Activated T-helper 1 cell treated with anti-CD3 and anti-CD28 coated beads, Interleukin-12 subunit alpha, Interleukin-12 subunit beta, Interleukin-2, Interleukin-4 antibody, amounts not matched to agents 30 ng/mL and 10 ng/mL and 1 ng/mL, durations not matched to agents 14 hours and 24 hours and 36 hours (primary cell): ENCODE results near the gene IQSEC2. TPM values are rescaled to one million over a fixed set of nuclear protein-coding genes. Genes with fewer than 3 reads are reported as not detected.

Experiments
- DNase-seq: peaks from one replicate; pipeline ENCODE4 v3.0.0; 2021; ENCODE audit warnings: low spot score
- H3K27ac Mint-ChIP-seq: one replicate; pipeline ENCODE4 v1.8.0; 2021; ENCODE audit warnings: mild to moderate bottlenecking, mixed read lengths
- H3K27me3 Mint-ChIP-seq: one replicate; pipeline ENCODE4 v1.8.0; 2022; ENCODE audit warnings: mild to moderate bottlenecking, moderate library complexity, mixed read lengths; ENCODE audit not compliant: insufficient read depth
- H3K36me3 Mint-ChIP-seq: one replicate; pipeline ENCODE4 v1.8.0; 2021; ENCODE audit warnings: low read depth, mixed read lengths
- H3K4me1 Mint-ChIP-seq: one replicate; pipeline ENCODE4 v1.8.0; 2021; ENCODE audit warnings: low read depth, mixed read lengths
- H3K4me3 Mint-ChIP-seq: one replicate; pipeline ENCODE4 v1.8.0; 2021; ENCODE audit warnings: mild to moderate bottlenecking, moderate library complexity, mixed read lengths
- H3K9me3 Mint-ChIP-seq: one replicate; pipeline ENCODE4 v1.8.0; 2021; ENCODE audit warnings: mixed read lengths
- intact Hi-C: fragments of 100-400 bp; cut with micrococcal nuclease; formaldehyde crosslinking; loops from one replicate; pipeline ENCODE4 v1.15.1; 2024
- total RNA-seq: library from RNA; stranded (reverse); gene quantifications from 2 replicates; pipeline ENCODE4 v1.2.3, GENCODE V29; 2022

Gene IQSEC2
- total RNA-seq, 1 donor from 2014 or later, result 0.26 TPM

DNA sequence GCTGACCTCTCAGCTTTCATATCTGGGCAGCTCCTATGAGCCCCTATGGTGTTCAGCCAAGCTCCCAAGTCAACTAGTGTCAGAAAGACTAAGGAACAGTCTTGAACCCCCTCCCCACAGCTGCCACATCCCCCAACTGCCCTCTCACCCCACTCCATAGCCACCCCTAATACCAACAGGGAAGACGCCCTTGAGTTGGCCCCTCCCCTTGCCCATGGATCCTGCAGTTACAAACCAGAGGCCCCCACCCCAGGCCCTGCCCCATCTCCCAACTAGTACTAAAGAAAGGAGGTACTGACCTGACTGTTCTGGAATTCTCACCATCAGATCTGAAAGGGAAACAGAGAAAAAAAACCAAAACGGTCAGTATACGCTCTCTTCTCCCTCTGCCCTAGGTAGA, 10.2 kb upstream of the IQSEC2 start:
- Mint-ChIP-seq H3K4me1 (peaks cover 17% of the 10 kb centered on the region), H3K27me3 (no peaks in the 10 kb centered on the region), H3K27ac (no peak overlapping the region), H3K36me3 (no peaks in the 10 kb centered on the region), H3K4me3 (no peak overlapping the region), H3K9me3 (no peaks in the 10 kb centered on the region)
- DNase-seq, result no peak
- intact Hi-C loops, result no loop called here

DNA sequence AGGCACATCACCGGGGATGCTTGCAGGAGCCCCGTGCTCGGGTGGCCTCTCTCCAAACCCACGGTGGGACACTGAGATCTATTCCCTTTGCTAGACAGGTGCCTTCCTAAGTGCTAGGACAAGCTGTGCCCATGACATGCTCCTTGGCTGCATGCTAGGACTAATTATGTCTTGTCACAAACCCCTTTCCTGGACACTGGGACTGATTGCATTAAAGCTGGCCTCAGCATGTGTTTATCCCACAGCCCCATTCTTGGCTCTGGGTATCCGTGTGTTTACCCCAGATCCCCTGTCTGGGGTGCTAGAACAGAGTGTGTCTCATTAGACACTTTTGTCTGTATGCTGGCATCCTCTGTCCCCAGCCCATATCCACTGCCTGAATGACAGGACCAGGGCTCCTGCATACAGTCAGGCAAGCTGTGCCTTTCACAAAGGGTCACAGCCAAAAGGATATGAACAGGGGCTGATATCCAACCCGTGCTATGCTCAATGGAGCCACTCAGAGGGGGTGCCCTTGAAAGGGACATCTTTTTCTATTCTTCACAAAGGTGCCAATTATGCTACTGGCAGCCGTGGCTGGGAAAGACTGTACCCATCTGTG, 9.2 kb upstream of the IQSEC2 start:
- Mint-ChIP-seq H3K27me3 (no peaks in the 10 kb centered on the region), H3K9me3 (no peaks in the 10 kb centered on the region), H3K36me3 (no peaks in the 10 kb centered on the region), H3K27ac (no peak overlapping the region), H3K4me1 (peaks cover 17% of the 10 kb centered on the region), H3K4me3 (no peak overlapping the region)
- DNase-seq, result no peak
- intact Hi-C loops, result no loop called here

- H3K4me1 Mint-ChIP-seq, result peaks cover 17% of the 10 kb centered on the region
- no peak for DNase-seq
- H3K4me3 Mint-ChIP-seq, result peak overlapping the region; percentile 69
These were observed 6.8 kb upstream of the IQSEC2 start for GRCh38 chrX:53288189-53288588.

GRCh38 chrX:53287493-53288138, 6.2 kb upstream of the IQSEC2 start:
- H3K27me3 Mint-ChIP-seq, result no peaks in the 10 kb centered on the region
- intact Hi-C loops, result no loop called here
- no peaks in the 10 kb centered on the region for H3K36me3 Mint-ChIP-seq
- H3K4me1 Mint-ChIP-seq, result peaks cover 17% of the 10 kb centered on the region
- no peak for DNase-seq
- peak overlapping the region; percentile 55 for H3K27ac Mint-ChIP-seq
- H3K9me3 Mint-ChIP-seq, result no peaks in the 10 kb centered on the region
- peak overlapping the region; percentile 69 for H3K4me3 Mint-ChIP-seq

More at GRCh38 chrX:53288189-53288588, 6.8 kb upstream of the IQSEC2 start:
- H3K27me3 Mint-ChIP-seq, result no peaks in the 10 kb centered on the region
- no peaks in the 10 kb centered on the region for H3K9me3 Mint-ChIP-seq
- peak overlapping the region; percentile 13 for H3K27ac Mint-ChIP-seq
- no peaks in the 10 kb centered on the region for H3K36me3 Mint-ChIP-seq
- intact Hi-C loops, result no loop called here

- no peaks in the 10 kb centered on the region for H3K27me3 Mint-ChIP-seq
- intact Hi-C loops, result no loop called here
- no peaks in the 10 kb centered on the region for H3K9me3 Mint-ChIP-seq
- no peak overlapping the region for H3K4me3 Mint-ChIP-seq
- no peak for DNase-seq
- peaks cover 17% of the 10 kb centered on the region for H3K4me1 Mint-ChIP-seq
- no peaks in the 10 kb centered on the region for H3K36me3 Mint-ChIP-seq
- H3K27ac Mint-ChIP-seq, result no peak overlapping the region
These were observed 4.8 kb upstream of the IQSEC2 start for GRCh38 chrX:53286171-53286570.

- Mint-ChIP-seq H3K36me3 (no peaks in the 10 kb centered on the region), H3K9me3 (no peaks in the 10 kb centered on the region), H3K4me1 (peaks cover 17% of the 10 kb centered on the region), H3K27ac (no peak overlapping the region), H3K4me3 (no peak overlapping the region), H3K27me3 (no peaks in the 10 kb centered on the region)
- no peak for DNase-seq
- intact Hi-C loops, result no loop called here
These were observed 4.2 kb upstream of the IQSEC2 start for GRCh38 chrX:53285591-53285990.

DNA sequence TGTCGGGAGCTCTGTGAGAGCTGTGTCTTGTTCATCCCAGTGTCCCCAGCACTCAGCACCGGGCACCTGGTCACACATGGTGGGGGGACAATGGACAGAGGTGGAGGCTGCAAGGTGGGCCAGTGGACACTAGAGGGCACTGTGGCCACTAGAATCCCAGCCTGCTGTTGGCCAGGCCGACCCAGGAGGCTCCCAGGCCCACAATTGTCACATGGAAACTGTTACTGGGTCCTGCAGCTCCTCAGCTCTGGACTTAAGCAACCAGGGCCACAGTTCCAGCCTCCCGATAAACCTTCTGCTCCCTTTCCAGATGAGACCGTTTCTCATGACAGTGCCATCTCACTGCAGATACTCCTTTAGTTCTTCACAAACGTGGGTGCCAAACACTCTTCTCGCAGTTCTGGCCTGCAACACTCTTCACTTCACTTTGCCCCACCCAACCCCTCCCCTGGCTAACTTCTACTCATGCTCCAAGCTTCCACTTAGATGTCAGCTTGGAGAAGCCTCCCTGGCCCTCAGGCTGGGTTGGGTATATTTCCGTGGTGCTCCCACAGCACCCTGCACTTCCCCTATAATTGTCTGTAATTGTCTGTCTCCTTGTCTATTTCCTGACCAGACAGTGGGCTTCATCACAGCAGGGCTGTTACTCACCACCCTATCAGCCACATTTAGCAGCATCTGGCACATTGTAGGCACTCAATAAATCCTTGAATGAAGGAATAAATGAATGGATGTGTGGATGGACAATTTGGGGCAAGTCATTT, 3.5 kb upstream of the IQSEC2 start:
- Mint-ChIP-seq H3K9me3 (no peaks in the 10 kb centered on the region), H3K36me3 (no peaks in the 10 kb centered on the region), H3K27ac (no peak overlapping the region), H3K4me3 (no peak overlapping the region), H3K4me1 (peaks cover 22% of the 10 kb centered on the region), H3K27me3 (no peaks in the 10 kb centered on the region)
- DNase-seq, result peak; percentile 2
- intact Hi-C loops, result no loop called here

DNA sequence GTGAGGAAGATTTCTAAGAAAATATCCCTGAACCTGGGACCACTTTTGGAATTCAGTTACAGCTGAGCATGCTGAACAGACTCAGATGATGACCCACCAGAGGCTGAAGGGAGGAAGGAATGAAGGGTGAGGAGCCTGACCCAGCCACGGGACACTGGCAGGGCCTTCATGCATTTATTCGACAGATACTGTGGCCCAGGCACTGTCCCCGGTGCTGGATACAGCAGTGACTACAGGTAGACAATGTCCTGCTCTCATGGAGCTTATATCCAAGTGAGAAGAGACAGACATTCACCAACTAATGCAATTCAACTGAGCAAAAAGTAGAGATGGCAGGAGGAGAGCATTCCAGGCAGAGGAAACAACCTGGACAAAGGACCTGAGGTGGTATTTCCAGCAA, 2.2 kb upstream of the IQSEC2 start:
- intact Hi-C loops, result no loop called here
- no peaks in the 10 kb centered on the region for H3K9me3 Mint-ChIP-seq
- peaks cover 21% of the 10 kb centered on the region for H3K4me1 Mint-ChIP-seq
- no peak overlapping the region for H3K4me3 Mint-ChIP-seq
- DNase-seq, result no peak
- H3K36me3 Mint-ChIP-seq, result no peaks in the 10 kb centered on the region
- H3K27me3 Mint-ChIP-seq, result peaks cover 3% of the 10 kb centered on the region
- H3K27ac Mint-ChIP-seq, result no peak overlapping the region

DNA sequence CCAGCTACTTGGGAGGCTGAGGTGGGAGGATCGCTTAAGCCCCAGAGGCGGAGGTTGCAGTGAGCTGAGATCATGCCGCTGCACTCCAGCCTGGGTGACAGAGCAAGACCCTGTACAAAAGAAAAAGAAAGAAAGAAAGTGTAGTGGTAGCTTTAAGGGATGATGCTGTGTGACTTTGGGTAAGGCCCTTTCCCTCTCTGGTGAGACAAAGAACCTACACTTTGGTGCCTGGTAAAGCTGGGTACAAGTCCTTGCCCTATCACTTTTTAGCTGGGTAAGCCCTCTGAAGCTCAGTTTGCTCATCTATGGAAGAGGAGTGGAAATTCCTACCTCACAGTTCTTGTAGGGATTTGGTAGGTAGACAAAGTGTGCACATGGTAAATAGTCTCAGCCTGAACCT, 1.7 kb upstream of the IQSEC2 start:
- intact Hi-C loops, result no loop called here
- H3K36me3 Mint-ChIP-seq, result no peaks in the 10 kb centered on the region
- no peak overlapping the region for H3K4me3 Mint-ChIP-seq
- no peak overlapping the region for H3K27ac Mint-ChIP-seq
- no peak for DNase-seq
- peaks cover 16% of the 10 kb centered on the region for H3K4me1 Mint-ChIP-seq
- peaks cover 3% of the 10 kb centered on the region for H3K27me3 Mint-ChIP-seq
- H3K9me3 Mint-ChIP-seq, result no peaks in the 10 kb centered on the region

DNA sequence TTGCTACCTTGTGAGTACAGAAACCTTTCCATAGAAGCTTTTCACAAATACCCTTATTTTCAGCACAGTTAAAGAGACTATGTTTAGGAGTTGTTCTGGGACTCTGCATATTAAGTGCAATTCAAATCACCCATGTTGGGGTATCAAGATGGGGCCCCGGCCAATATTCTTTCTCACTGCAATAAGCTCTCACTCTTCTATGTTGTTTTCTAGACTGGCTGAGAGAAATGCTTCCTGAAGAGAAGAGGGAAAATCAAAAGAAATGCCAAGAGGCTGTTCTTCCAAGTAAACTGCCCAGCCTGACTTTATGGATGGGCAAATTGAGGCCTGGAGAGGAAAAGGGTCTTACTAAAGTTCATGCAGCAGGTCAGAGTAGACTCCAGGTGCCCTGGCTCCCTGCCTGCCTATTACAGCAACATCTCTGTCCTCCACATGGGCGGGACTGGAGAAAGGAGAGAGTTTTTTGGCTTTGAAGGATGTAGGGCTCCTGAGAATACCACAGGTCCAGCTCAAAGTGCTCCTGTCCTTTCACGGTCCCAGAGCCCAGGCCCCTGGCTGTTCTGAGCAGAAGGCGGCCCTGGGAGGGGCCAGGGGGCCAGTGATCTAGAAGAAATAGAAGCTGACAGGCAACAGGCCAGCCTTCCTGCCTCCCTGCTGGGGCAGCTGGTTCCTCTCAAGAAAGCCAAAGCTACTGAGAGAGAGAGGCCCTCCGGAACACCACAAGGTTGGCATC, 745 bp upstream of the IQSEC2 start:
- Mint-ChIP-seq H3K4me3 (no peak overlapping the region), H3K27me3 (peaks cover 3% of the 10 kb centered on the region), H3K27ac (no peak overlapping the region), H3K36me3 (no peaks in the 10 kb centered on the region), H3K9me3 (no peaks in the 10 kb centered on the region), H3K4me1 (peaks cover 6% of the 10 kb centered on the region)
- intact Hi-C loops, result no loop called here
- DNase-seq, result no peak

DNA sequence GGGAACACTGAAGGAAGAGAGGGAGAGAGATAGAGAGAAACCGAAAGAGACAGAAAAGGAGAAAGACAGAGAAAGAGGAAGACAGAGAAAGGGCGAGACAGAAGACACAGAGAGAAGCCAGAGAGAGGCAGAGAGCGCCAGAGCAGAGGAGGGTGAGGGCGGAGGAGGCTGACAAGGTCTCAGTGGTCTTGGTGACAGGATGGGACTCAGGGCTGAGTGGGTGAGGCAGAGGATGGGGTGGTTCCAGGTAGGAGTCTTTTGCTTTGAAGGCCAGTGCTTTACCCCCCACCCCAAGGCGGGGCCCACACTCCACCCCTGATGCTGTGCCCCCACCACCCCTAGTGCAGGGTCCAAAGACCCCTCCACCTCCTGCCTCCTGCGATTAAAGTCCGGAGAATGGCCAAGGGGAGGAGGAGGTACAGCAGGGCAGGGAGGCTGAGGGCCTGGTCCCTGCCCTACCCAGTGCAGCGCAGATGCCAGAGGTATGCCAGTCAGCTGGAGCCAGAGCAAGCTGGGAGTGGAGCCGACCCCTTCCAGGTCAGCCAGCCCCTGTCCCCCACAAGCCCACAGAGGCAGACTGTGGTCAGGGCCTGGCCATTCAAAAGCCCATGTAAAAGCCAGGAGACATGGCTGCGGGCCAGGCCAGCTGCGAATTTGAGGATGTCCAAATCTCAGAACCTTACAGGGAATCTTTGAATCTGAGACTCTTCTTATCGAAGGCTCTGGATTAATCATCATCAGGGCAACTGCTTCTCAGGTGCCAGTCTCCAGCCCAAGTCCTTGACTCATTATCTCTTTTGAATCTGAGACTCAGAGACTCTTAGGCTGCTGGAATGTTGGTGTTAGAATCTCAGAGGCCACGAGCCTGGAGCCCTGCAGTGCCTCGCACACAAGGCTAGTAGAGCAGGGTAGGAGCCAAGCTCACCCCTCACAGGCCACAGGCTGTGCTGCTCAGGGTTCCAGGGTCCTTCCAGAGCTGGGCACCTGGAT, 758 bp downstream of the IQSEC2 start:
- Mint-ChIP-seq H3K27ac (no peak overlapping the region), H3K36me3 (no peaks in the 10 kb centered on the region), H3K27me3 (peaks cover 3% of the 10 kb centered on the region), H3K4me1 (peaks cover 5% of the 10 kb centered on the region), H3K9me3 (no peaks in the 10 kb centered on the region), H3K4me3 (no peak overlapping the region)
- no peak for DNase-seq
- intact Hi-C loops, result no loop called here
